ENCODE measurements around the gene SLC12A5.

Gene SLC12A5

GRCh38 chr20:46006022-46006705, 22.9 kb upstream of the SLC12A5 start:
- 86 to 95% methylated on average over 5 to 6 of the region's 6 CpGs for WGBS, 2 experiments
- H3K27ac ChIP-seq (ENCODE audit: insufficient read depth, low read depth, low read length, poor library complexity, severe bottlenecking) = no peak overlapping the region

GRCh38 chr20:46006964-46007363, 22.1 kb upstream of the SLC12A5 start:
- H3K36me3 ChIP-seq (ENCODE audit: control insufficient read depth, insufficient read depth, low read length) = no peaks in the 10 kb centered on the region
- H3K4me3 ChIP-seq (ENCODE audit: insufficient read depth, low read depth, low read length) = no peak overlapping the region
- no peaks in the 10 kb centered on the region for H3K9me3 ChIP-seq (ENCODE audit: control insufficient read depth, low read length)
- no peak overlapping the region for H3K27ac ChIP-seq (ENCODE audit: insufficient read depth, low read depth, low read length, poor library complexity, severe bottlenecking)
- no peaks in the 10 kb centered on the region for H3K27me3 ChIP-seq (ENCODE audit: control insufficient read depth, insufficient read depth, low read length, poor library complexity, severe bottlenecking)
- WGBS, 2 experiments = 87 to 90% methylated on average over 11 of the region's 11 CpGs
- H3K4me1 ChIP-seq (ENCODE audit: control insufficient read depth, insufficient read depth, low read length) = peaks cover 11% of the 10 kb centered on the region

More at GRCh38 chr20:46006022-46006705, 22.9 kb upstream of the SLC12A5 start:
- Histone ChIP-seq H3K36me3 (ENCODE audit: control insufficient read depth, insufficient read depth, low read length) (no peaks in the 10 kb centered on the region), H3K9me3 (ENCODE audit: control insufficient read depth, low read length) (no peaks in the 10 kb centered on the region), H3K4me1 (ENCODE audit: control insufficient read depth, insufficient read depth, low read length) (peaks cover 11% of the 10 kb centered on the region), H3K4me3 (ENCODE audit: insufficient read depth, low read depth, low read length) (no peak overlapping the region), H3K27me3 (ENCODE audit: control insufficient read depth, insufficient read depth, low read length, poor library complexity, severe bottlenecking) (no peaks in the 10 kb centered on the region)

GRCh38 chr20:46007671-46008070, 21.3 kb upstream of the SLC12A5 start:
- WGBS, 2 experiments = 90 to 92% methylated on average over 4 of the region's 4 CpGs

GRCh38 chr20:46009816-46010215, 19.2 kb upstream of the SLC12A5 start:
- Histone ChIP-seq H3K4me3 (ENCODE audit: insufficient read depth, low read depth, low read length) (no peak overlapping the region), H3K4me1 (ENCODE audit: control insufficient read depth, insufficient read depth, low read length) (peaks cover 11% of the 10 kb centered on the region), H3K9me3 (ENCODE audit: control insufficient read depth, low read length) (no peaks in the 10 kb centered on the region), H3K27me3 (ENCODE audit: control insufficient read depth, insufficient read depth, low read length, poor library complexity, severe bottlenecking) (peaks cover 26% of the 10 kb centered on the region), H3K36me3 (ENCODE audit: control insufficient read depth, insufficient read depth, low read length) (no peaks in the 10 kb centered on the region), H3K27ac (ENCODE audit: insufficient read depth, low read depth, low read length, poor library complexity, severe bottlenecking) (no peak overlapping the region)
- WGBS, 2 experiments = 91 to 94% methylated on average over 20 of the region's 20 CpGs

More at GRCh38 chr20:46007671-46008070, 21.3 kb upstream of the SLC12A5 start:
- H3K4me3 ChIP-seq (ENCODE audit: insufficient read depth, low read depth, low read length) = no peak overlapping the region
- no peaks in the 10 kb centered on the region for H3K36me3 ChIP-seq (ENCODE audit: control insufficient read depth, insufficient read depth, low read length)
- H3K9me3 ChIP-seq (ENCODE audit: control insufficient read depth, low read length) = no peaks in the 10 kb centered on the region
- peaks cover 11% of the 10 kb centered on the region for H3K4me1 ChIP-seq (ENCODE audit: control insufficient read depth, insufficient read depth, low read length)
- H3K27ac ChIP-seq (ENCODE audit: insufficient read depth, low read depth, low read length, poor library complexity, severe bottlenecking) = no peak overlapping the region
- H3K27me3 ChIP-seq (ENCODE audit: control insufficient read depth, insufficient read depth, low read length, poor library complexity, severe bottlenecking) = peaks cover 6% of the 10 kb centered on the region

- H3K4me3 ChIP-seq (ENCODE audit: insufficient read depth, low read depth, low read length) = no peak overlapping the region
- no peaks in the 10 kb centered on the region for H3K36me3 ChIP-seq (ENCODE audit: control insufficient read depth, insufficient read depth, low read length)
- WGBS, 2 experiments = 95 to 96% methylated on average over 74 of the region's 74 CpGs
- peaks cover 11% of the 10 kb centered on the region for H3K4me1 ChIP-seq (ENCODE audit: control insufficient read depth, insufficient read depth, low read length)
- H3K9me3 ChIP-seq (ENCODE audit: control insufficient read depth, low read length) = no peaks in the 10 kb centered on the region
- H3K27ac ChIP-seq (ENCODE audit: insufficient read depth, low read depth, low read length, poor library complexity, severe bottlenecking) = no peak overlapping the region
- H3K27me3 ChIP-seq (ENCODE audit: control insufficient read depth, insufficient read depth, low read length, poor library complexity, severe bottlenecking) = peaks cover 31% of the 10 kb centered on the region
Measured at GRCh38 chr20:46010491-46011391, 18.3 kb upstream of the SLC12A5 start.

GRCh38 chr20:46011631-46012482, 17.2 kb upstream of the SLC12A5 start:
- H3K27ac ChIP-seq (ENCODE audit: insufficient read depth, low read depth, low read length, poor library complexity, severe bottlenecking) = no peak overlapping the region
- H3K27me3 ChIP-seq (ENCODE audit: control insufficient read depth, insufficient read depth, low read length, poor library complexity, severe bottlenecking) = peaks cover 31% of the 10 kb centered on the region
- no peak overlapping the region for H3K4me3 ChIP-seq (ENCODE audit: insufficient read depth, low read depth, low read length)
- peaks cover 11% of the 10 kb centered on the region for H3K4me1 ChIP-seq (ENCODE audit: control insufficient read depth, insufficient read depth, low read length)
- 90 to 92% methylated on average over 57 of the region's 57 CpGs for WGBS, 2 experiments
- H3K36me3 ChIP-seq (ENCODE audit: control insufficient read depth, insufficient read depth, low read length) = no peaks in the 10 kb centered on the region
- no peaks in the 10 kb centered on the region for H3K9me3 ChIP-seq (ENCODE audit: control insufficient read depth, low read length)

- no peak overlapping the region for H3K4me3 ChIP-seq (ENCODE audit: insufficient read depth, low read depth, low read length)
- peaks cover 8% of the 10 kb centered on the region for H3K4me1 ChIP-seq (ENCODE audit: control insufficient read depth, insufficient read depth, low read length)
- 86% methylated on average over 10 of the region's 10 CpGs for WGBS, 2 experiments
- no peaks in the 10 kb centered on the region for H3K36me3 ChIP-seq (ENCODE audit: control insufficient read depth, insufficient read depth, low read length)
- no peaks in the 10 kb centered on the region for H3K9me3 ChIP-seq (ENCODE audit: control insufficient read depth, low read length)
- peaks cover 31% of the 10 kb centered on the region for H3K27me3 ChIP-seq (ENCODE audit: control insufficient read depth, insufficient read depth, low read length, poor library complexity, severe bottlenecking)
- no peak overlapping the region for H3K27ac ChIP-seq (ENCODE audit: insufficient read depth, low read depth, low read length, poor library complexity, severe bottlenecking)
Measured at GRCh38 chr20:46012921-46013320, 16.1 kb upstream of the SLC12A5 start.

GRCh38 chr20:46013322-46013828, 15.6 kb upstream of the SLC12A5 start:
- Histone ChIP-seq H3K4me1 (ENCODE audit: control insufficient read depth, insufficient read depth, low read length) (peaks cover 3% of the 10 kb centered on the region), H3K9me3 (ENCODE audit: control insufficient read depth, low read length) (no peaks in the 10 kb centered on the region), H3K27ac (ENCODE audit: insufficient read depth, low read depth, low read length, poor library complexity, severe bottlenecking) (no peak overlapping the region), H3K36me3 (ENCODE audit: control insufficient read depth, insufficient read depth, low read length) (no peaks in the 10 kb centered on the region), H3K4me3 (ENCODE audit: insufficient read depth, low read depth, low read length) (peak overlapping the region; percentile 23), H3K27me3 (ENCODE audit: control insufficient read depth, insufficient read depth, low read length, poor library complexity, severe bottlenecking) (peaks cover 31% of the 10 kb centered on the region)
- 39 to 41% methylated on average over 28 to 29 of the region's 29 CpGs for WGBS, 2 experiments

GRCh38 chr20:46013829-46014516, 15.0 kb upstream of the SLC12A5 start:
- H3K9me3 ChIP-seq (ENCODE audit: control insufficient read depth, low read length) = no peaks in the 10 kb centered on the region
- H3K27me3 ChIP-seq (ENCODE audit: control insufficient read depth, insufficient read depth, low read length, poor library complexity, severe bottlenecking) = peaks cover 31% of the 10 kb centered on the region
- H3K36me3 ChIP-seq (ENCODE audit: control insufficient read depth, insufficient read depth, low read length) = no peaks in the 10 kb centered on the region
- H3K4me3 ChIP-seq (ENCODE audit: insufficient read depth, low read depth, low read length) = peak overlapping the region; percentile 23
- 1 to 2% methylated on average over 67 of the region's 67 CpGs for WGBS, 2 experiments
- H3K27ac ChIP-seq (ENCODE audit: insufficient read depth, low read depth, low read length, poor library complexity, severe bottlenecking) = no peak overlapping the region
- no peaks in the 10 kb centered on the region for H3K4me1 ChIP-seq (ENCODE audit: control insufficient read depth, insufficient read depth, low read length)

All from ectodermal cell (in vitro differentiated cells).